ENCODE data around the gene TULP3.

Gene TULP3, protein sequence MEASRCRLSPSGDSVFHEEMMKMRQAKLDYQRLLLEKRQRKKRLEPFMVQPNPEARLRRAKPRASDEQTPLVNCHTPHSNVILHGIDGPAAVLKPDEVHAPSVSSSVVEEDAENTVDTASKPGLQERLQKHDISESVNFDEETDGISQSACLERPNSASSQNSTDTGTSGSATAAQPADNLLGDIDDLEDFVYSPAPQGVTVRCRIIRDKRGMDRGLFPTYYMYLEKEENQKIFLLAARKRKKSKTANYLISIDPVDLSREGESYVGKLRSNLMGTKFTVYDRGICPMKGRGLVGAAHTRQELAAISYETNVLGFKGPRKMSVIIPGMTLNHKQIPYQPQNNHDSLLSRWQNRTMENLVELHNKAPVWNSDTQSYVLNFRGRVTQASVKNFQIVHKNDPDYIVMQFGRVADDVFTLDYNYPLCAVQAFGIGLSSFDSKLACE
- long read RNA-seq, transcript TULP3-202 (11 exons, 3,076 nt), result major isoform, 17 of 31 reads
- long read RNA-seq, partial matches to known transcripts, result 2 of 31 reads
- long read RNA-seq, other reads (novel, unspliced or antisense), result 12 of 31 reads

DNA sequence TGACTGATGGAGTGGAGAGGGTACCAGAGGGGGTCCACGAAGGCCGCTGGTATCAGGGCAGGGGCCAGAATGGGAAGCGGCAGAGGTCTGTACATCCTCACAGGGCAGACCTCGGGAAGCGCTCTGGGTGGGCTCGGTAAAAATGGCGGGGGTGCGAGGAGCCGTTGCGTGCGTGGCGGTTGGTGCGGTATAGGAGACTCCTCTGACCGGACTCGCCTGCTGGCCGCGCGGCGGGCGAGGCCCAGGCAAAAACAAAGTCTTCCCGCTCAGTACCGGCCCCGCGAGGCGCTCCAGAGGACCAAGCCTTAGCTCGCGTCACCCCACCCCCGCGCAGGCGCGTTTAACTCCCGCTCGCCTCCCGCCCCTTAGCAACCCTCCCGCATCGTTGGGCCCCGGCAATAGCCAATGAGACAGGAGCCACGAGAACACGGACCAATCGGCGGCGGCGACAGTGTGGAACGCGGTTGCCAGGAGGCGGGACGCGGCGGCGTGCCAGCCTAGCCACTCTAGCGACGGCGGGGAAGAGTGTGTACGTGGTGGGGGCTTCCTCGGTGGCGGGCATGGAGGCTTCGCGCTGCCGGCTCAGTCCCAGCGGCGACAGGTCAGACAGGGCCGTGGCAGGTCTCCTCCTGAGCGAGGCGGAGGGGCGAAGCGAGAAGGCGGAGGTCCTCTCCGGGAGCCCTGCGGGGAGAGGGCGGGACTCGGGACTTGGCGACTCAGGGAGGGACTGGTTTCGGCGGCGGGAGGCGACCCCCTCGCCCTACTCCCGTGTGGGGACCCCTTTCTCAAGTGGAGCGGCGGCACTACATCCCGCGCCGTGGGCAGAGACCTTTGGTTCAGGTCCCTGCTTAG is at the start of gene TULP3:
Gene TULP3 (plus strand): TSS at position 504 of the 852 bp plus-strand sequence. CDS start 57 bp downstream, at position 561.
- peak within 1 kb of the TSS; percentile 89 for H3K4me3 ChIP-seq (replicated peaks; ENCODE audit: insufficient read depth, low read length)
- TF ChIP-seq SPI1 (IDR thresholded peaks at IDR 0.05; ENCODE audit: borderline replicate concordance, low read depth), result no peak
- no peak for TF ChIP-seq GABPA (IDR thresholded peaks at IDR 0.05; ENCODE audit: low read depth)
- TF ChIP-seq, protein P1, sequence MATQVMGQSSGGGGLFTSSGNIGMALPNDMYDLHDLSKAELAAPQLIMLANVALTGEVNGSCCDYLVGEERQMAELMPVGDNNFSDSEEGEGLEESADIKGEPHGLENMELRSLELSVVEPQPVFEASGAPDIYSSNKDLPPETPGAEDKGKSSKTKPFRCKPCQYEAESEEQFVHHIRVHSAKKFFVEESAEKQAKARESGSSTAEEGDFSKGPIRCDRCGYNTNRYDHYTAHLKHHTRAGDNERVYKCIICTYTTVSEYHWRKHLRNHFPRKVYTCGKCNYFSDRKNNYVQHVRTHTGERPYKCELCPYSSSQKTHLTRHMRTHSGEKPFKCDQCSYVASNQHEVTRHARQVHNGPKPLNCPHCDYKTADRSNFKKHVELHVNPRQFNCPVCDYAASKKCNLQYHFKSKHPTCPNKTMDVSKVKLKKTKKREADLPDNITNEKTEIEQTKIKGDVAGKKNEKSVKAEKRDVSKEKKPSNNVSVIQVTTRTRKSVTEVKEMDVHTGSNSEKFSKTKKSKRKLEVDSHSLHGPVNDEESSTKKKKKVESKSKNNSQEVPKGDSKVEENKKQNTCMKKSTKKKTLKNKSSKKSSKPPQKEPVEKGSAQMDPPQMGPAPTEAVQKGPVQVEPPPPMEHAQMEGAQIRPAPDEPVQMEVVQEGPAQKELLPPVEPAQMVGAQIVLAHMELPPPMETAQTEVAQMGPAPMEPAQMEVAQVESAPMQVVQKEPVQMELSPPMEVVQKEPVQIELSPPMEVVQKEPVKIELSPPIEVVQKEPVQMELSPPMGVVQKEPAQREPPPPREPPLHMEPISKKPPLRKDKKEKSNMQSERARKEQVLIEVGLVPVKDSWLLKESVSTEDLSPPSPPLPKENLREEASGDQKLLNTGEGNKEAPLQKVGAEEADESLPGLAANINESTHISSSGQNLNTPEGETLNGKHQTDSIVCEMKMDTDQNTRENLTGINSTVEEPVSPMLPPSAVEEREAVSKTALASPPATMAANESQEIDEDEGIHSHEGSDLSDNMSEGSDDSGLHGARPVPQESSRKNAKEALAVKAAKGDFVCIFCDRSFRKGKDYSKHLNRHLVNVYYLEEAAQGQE (IDR thresholded peaks at IDR 0.05; ENCODE audit: insufficient replicate concordance, low read depth), result no peak
- TF ChIP-seq, protein P2, sequence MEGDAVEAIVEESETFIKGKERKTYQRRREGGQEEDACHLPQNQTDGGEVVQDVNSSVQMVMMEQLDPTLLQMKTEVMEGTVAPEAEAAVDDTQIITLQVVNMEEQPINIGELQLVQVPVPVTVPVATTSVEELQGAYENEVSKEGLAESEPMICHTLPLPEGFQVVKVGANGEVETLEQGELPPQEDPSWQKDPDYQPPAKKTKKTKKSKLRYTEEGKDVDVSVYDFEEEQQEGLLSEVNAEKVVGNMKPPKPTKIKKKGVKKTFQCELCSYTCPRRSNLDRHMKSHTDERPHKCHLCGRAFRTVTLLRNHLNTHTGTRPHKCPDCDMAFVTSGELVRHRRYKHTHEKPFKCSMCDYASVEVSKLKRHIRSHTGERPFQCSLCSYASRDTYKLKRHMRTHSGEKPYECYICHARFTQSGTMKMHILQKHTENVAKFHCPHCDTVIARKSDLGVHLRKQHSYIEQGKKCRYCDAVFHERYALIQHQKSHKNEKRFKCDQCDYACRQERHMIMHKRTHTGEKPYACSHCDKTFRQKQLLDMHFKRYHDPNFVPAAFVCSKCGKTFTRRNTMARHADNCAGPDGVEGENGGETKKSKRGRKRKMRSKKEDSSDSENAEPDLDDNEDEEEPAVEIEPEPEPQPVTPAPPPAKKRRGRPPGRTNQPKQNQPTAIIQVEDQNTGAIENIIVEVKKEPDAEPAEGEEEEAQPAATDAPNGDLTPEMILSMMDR (IDR thresholded peaks at IDR 0.05; ENCODE audit: insufficient read depth, low read length), result no peak
- no peak for TF ChIP-seq POLR2AphosphoS5 (IDR thresholded peaks at IDR 0.05; ENCODE audit: low read depth)
- H3K27me3 ChIP-seq (ENCODE audit: insufficient read depth, poor library complexity, severe bottlenecking), result peaks cover 3% of the 10 kb centered on the region
- peak; percentile 82 to 96 for DNase-seq (ENCODE audit: low read depth in 1 of 2, low spot score in 1 of 2)
- H3K27ac ChIP-seq (replicated peaks), result no peak within 1 kb of the TSS

DNA sequence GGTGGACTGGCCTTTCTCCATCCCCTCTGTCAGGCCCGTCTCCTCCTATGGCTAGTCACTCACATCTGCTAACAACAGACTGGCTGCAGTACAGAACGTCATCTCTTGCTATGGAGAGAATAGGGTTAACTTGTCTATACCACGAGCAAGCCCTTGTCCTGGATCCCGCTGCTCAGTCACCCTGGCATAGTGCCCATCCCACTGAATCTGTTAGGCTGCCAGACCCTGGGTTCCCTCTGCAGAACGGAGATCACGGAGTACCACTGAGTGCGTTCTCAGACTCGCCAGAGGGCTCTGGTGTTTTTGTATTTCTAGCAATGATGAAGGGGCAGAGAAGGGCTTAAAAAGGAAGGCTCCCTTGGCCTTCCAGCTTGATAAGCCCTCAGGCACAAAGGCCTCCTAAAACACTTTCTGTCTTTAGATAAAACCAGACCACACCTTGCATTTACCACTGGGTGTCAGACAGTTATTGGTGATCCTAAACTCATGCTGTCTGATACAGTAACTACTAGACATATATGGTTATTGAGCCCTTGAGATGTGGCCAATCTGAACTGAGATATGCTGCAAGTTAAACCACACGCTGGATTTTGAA is 49.5 kb upstream of the TULP3 start:
- no peak for TF ChIP-seq POLR2AphosphoS5 (IDR thresholded peaks at IDR 0.05; ENCODE audit: low read depth)
- Histone ChIP-seq H3K27ac (replicated peaks) (no peak overlapping the region), H3K4me3 (replicated peaks; ENCODE audit: insufficient read depth, low read length) (no peak overlapping the region), H3K27me3 (ENCODE audit: insufficient read depth, poor library complexity, severe bottlenecking) (no peaks in the 10 kb centered on the region)
- no peak for DNase-seq (ENCODE audit: low read depth in 1 of 2, low spot score in 1 of 2)

DNA sequence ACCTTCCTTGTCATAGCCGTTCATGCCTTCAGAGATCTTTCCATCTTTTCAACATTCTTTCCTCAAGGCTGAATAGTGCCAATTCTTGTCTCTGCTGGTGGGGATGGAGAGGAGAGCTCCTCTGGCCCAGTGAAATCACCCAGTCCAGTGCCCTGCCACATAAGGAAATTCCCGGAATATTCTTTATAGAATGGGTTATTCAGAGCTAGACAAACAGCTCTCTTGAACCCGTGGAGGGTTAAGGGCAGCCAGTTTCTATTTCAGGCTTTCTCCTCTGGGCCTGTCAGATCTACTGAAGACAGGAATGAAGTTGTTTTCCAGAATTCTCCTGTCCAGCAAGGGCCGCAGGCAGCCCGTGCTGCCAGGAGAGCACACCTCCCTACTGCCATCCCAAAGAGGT is 47.7 kb upstream of the TULP3 start:
- TF ChIP-seq, protein P2 (IDR thresholded peaks at IDR 0.05; ENCODE audit: insufficient read depth, low read length), result no peak
- TF ChIP-seq POLR2AphosphoS5 (IDR thresholded peaks at IDR 0.05; ENCODE audit: low read depth) (no peak), GABPA (IDR thresholded peaks at IDR 0.05; ENCODE audit: low read depth) (no peak), SPI1 (IDR thresholded peaks at IDR 0.05; ENCODE audit: borderline replicate concordance, low read depth) (no peak)
- TF ChIP-seq, protein P1 (IDR thresholded peaks at IDR 0.05; ENCODE audit: insufficient replicate concordance, low read depth), result no peak
- no peak for DNase-seq (ENCODE audit: low read depth in 1 of 2, low spot score in 1 of 2)

More for the DNA sequence above, 47.7 kb upstream of the TULP3 start:
- H3K27ac ChIP-seq (replicated peaks), result no peak overlapping the region
- no peaks in the 10 kb centered on the region for H3K27me3 ChIP-seq (ENCODE audit: insufficient read depth, poor library complexity, severe bottlenecking)
- no peak overlapping the region for H3K4me3 ChIP-seq (replicated peaks; ENCODE audit: insufficient read depth, low read length)
